Mesendoderm (in vitro differentiated cells): ENCODE measurements around the gene SPTA1.

Experiments
- DNase-seq: peaks from one replicate; pipeline ENCODE4 v3.0.0; 2013
- H2AK5ac ChIP-seq: 2 replicates; pipeline ENCODE4 v1.6.1; 2013; ENCODE audit warnings: low read length, inconsistent platforms
- H2BK120ac ChIP-seq: 2 replicates; pipeline ENCODE4 v1.6.1; 2013; ENCODE audit warnings: low read depth, mild to moderate bottlenecking, low read length, moderate library complexity, mixed read lengths
- H2BK15ac ChIP-seq: replicated peaks from 2 replicates; pipeline ENCODE4 v1.6.1; 2013; ENCODE audit warnings: low read depth, mild to moderate bottlenecking, moderate library complexity
- H2BK5ac ChIP-seq: 2 replicates; pipeline ENCODE4 v1.6.1; 2013; ENCODE audit warnings: low read length, inconsistent platforms
- H3K18ac ChIP-seq: 2 replicates; pipeline ENCODE4 v1.6.1; 2013; ENCODE audit warnings: mild to moderate bottlenecking, low read length, mixed read lengths
- H3K23ac ChIP-seq: one replicate; pipeline ENCODE4 v1.6.1; 2013; ENCODE audit warnings: low read length
- H3K27ac ChIP-seq: 2 replicates; pipeline ENCODE4 v1.5.1; 2013; ENCODE audit warnings: low read depth, mild to moderate bottlenecking, inconsistent platforms, low read length, moderate library complexity
- H3K27me3 ChIP-seq: 2 replicates; pipeline ENCODE4 v1.6.1; 2013; ENCODE audit warnings: low read length, control low read depth, mild to moderate bottlenecking, inconsistent platforms; ENCODE audit not compliant: insufficient read depth, poor library complexity
- H3K36me3 ChIP-seq: 2 replicates; pipeline ENCODE4 v1.6.1; 2013; ENCODE audit warnings: low read length, inconsistent platforms; ENCODE audit not compliant: control insufficient read depth, insufficient read depth
- H3K4ac ChIP-seq: one replicate; pipeline ENCODE4 v1.6.1; 2013; ENCODE audit warnings: low read depth, mild to moderate bottlenecking, low read length, moderate library complexity
- H3K4me1 ChIP-seq: 2 replicates; pipeline ENCODE4 v1.6.1; 2013; ENCODE audit warnings: low read depth, low read length, inconsistent platforms; ENCODE audit not compliant: control insufficient read depth
- H3K4me2 ChIP-seq: 2 replicates; pipeline ENCODE4 v1.6.1; 2013; ENCODE audit warnings: low read length
- H3K4me3 ChIP-seq: 2 replicates; pipeline ENCODE4 v1.5.1; 2013; ENCODE audit warnings: mild to moderate bottlenecking, low read length
- H3K56ac ChIP-seq: one replicate; pipeline ENCODE4 v1.6.1; 2013; ENCODE audit warnings: low read length
- H3K79me1 ChIP-seq: 2 replicates; pipeline ENCODE4 v1.6.1; 2013; ENCODE audit warnings: low read length, inconsistent platforms
- H3K79me2 ChIP-seq: 2 replicates; pipeline ENCODE4 v1.6.1; 2013; ENCODE audit warnings: mild to moderate bottlenecking, low read length; ENCODE audit not compliant: control insufficient read depth, insufficient read depth
- H3K9ac ChIP-seq: 2 replicates; pipeline ENCODE4 v1.6.1; 2013; ENCODE audit warnings: low read length, inconsistent platforms
- H4K5ac ChIP-seq: one replicate; pipeline ENCODE4 v1.6.1; 2013; ENCODE audit warnings: low read length
- H4K8ac ChIP-seq: one replicate; pipeline ENCODE4 v1.6.1; 2013; ENCODE audit warnings: low read depth, mild to moderate bottlenecking, control low read depth, low read length, moderate library complexity
- WGBS: extraction: QIAGEN DNeasy Blood & Tissue Kit; methylation state at CpG from one replicate; pipeline ENCODE4 v1.1.7; 2013; ENCODE audit warnings: low lambda C conversion rate, missing lambda C conversion rate; ENCODE audit not compliant: insufficient coverage; ENCODE audit errors: extremely low coverage; 5-methylcytosine and 5-hydroxymethylcytosine counted together

SPTA1 gene

DNA sequence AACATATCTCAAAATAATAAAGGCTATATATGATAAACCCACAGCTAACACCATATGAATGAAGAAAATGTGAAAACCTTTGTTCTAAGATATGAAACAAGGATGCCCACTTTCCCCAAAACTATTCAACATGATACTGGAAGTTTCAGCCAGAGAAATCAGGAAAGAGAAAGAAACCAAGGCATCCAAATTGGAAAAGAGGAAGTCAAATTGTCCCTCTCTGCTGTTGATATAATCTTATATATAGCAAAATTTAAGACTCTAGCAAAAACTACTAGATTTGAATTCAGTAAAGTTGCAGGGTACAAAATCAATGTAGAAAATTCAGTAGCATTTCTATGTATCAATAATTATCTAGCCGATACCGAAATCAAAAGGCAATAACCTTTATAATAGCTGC, 85.8 kb downstream of the SPTA1 start:
- Histone ChIP-seq H3K79me1 (no peaks in the 10 kb centered on the region), H3K4ac (no peak overlapping the region), H3K79me2 (no peaks in the 10 kb centered on the region), H3K23ac (no peak overlapping the region), H3K4me1 (no peaks in the 10 kb centered on the region), H2BK120ac (no peak overlapping the region), H3K9ac (no peak overlapping the region), H4K5ac (no peak overlapping the region), H2BK5ac (no peak overlapping the region), H3K56ac (no peak overlapping the region), H3K18ac (no peak overlapping the region), H3K4me3 (no peak overlapping the region), H3K27me3 (no peaks in the 10 kb centered on the region), H2AK5ac (no peak overlapping the region), H3K4me2 (no peak overlapping the region), H4K8ac (no peak overlapping the region), H3K27ac (no peak overlapping the region), H3K36me3 (no peaks in the 10 kb centered on the region), H2BK15ac (no peak overlapping the region)
- WGBS = no CpG with 5 or more reads among the region's 2 CpGs
- DNase-seq = no peak

- Histone ChIP-seq H3K27ac (no peak overlapping the region), H3K79me1 (no peaks in the 10 kb centered on the region), H3K4me1 (no peaks in the 10 kb centered on the region), H2BK15ac (no peak overlapping the region), H3K27me3 (no peaks in the 10 kb centered on the region), H3K4ac (no peak overlapping the region), H3K56ac (no peak overlapping the region), H3K36me3 (no peaks in the 10 kb centered on the region), H4K8ac (no peak overlapping the region), H3K23ac (no peak overlapping the region), H3K79me2 (no peaks in the 10 kb centered on the region), H3K18ac (no peak overlapping the region), H2AK5ac (no peak overlapping the region), H3K4me2 (no peak overlapping the region), H3K4me3 (no peak overlapping the region), H4K5ac (no peak overlapping the region), H3K9ac (no peak overlapping the region), H2BK5ac (no peak overlapping the region), H2BK120ac (no peak overlapping the region)
- no CpG with 5 or more reads among the region's 1 CpG for WGBS
- DNase-seq = no peak
Observed at GRCh38 chr1:158586942-158587341, 99.6 kb downstream of the SPTA1 start.

- H2BK120ac ChIP-seq = no peak overlapping the region
- H2BK5ac ChIP-seq = no peak overlapping the region
- H3K56ac ChIP-seq = no peak overlapping the region
- H3K18ac ChIP-seq = no peak overlapping the region
- H4K8ac ChIP-seq = no peak overlapping the region
- H4K5ac ChIP-seq = no peak overlapping the region
- no peak overlapping the region for H2BK15ac ChIP-seq
- H3K23ac ChIP-seq = no peak overlapping the region
- no peak overlapping the region for H2AK5ac ChIP-seq
- no peaks in the 10 kb centered on the region for H3K36me3 ChIP-seq
- H3K4ac ChIP-seq = no peak overlapping the region
- no peaks in the 10 kb centered on the region for H3K27me3 ChIP-seq
- no peak overlapping the region for H3K4me3 ChIP-seq
- H3K9ac ChIP-seq = no peak overlapping the region
- H3K79me2 ChIP-seq = no peaks in the 10 kb centered on the region
- no peak overlapping the region for H3K4me2 ChIP-seq
- H3K79me1 ChIP-seq = no peaks in the 10 kb centered on the region
- no CpG with 5 or more reads among the region's 4 CpGs for WGBS
- no peak overlapping the region for H3K27ac ChIP-seq
- H3K4me1 ChIP-seq = no peaks in the 10 kb centered on the region
- DNase-seq = no peak
Observed at GRCh38 chr1:158583962-158584361, 102.6 kb downstream of the SPTA1 start.

DNA sequence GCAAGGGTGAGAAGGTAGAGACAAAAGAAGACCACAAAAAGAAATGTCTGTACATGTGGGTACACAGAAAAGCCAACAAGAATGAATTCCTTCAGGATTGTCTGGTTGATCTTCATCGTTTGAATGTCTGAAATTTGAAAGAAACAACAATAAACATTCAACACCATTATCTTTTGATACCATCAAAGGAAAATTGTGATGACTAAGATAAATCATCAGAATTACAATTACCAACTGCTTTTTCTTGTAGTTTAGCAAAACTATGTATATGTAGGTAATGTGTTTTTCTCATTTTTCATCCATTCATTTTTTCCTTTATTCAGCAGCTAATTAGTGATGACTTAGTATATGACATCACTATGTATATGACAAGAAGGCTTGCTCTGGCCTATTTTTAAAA, 106.8 kb downstream of the SPTA1 start, which contains the start of gene OR10X1:
TSS of gene OR10X1 (minus strand) at position 167 of the 400 bp plus-strand sequence. CDS start at position 167, 0 bp downstream.
- H3K18ac ChIP-seq = no peak within 1 kb of the TSS
- H3K4me3 ChIP-seq = no peak within 1 kb of the TSS
- H3K4me1 ChIP-seq = no peaks in the 10 kb centered on the region
- H3K79me1 ChIP-seq = no peaks in the 10 kb centered on the region
- no peak for DNase-seq
- no peak within 1 kb of the TSS for H3K9ac ChIP-seq
- H2BK120ac ChIP-seq = no peak within 1 kb of the TSS
- H3K23ac ChIP-seq = no peak within 1 kb of the TSS
- H3K4me2 ChIP-seq = no peak within 1 kb of the TSS
- H3K36me3 ChIP-seq = no peaks in the 10 kb centered on the region
- H3K27ac ChIP-seq = no peak within 1 kb of the TSS
- H3K56ac ChIP-seq = no peak within 1 kb of the TSS
- no peak within 1 kb of the TSS for H4K5ac ChIP-seq
- H2BK15ac ChIP-seq = no peak within 1 kb of the TSS
- no peak within 1 kb of the TSS for H2AK5ac ChIP-seq
- H4K8ac ChIP-seq = no peak within 1 kb of the TSS
- no peaks in the 10 kb centered on the region for H3K79me2 ChIP-seq
- no peak within 1 kb of the TSS for H2BK5ac ChIP-seq
- H3K27me3 ChIP-seq = no peaks in the 10 kb centered on the region
- no peak within 1 kb of the TSS for H3K4ac ChIP-seq
- WGBS = no CpG with 5 or more reads among the region's 1 CpG

DNA sequence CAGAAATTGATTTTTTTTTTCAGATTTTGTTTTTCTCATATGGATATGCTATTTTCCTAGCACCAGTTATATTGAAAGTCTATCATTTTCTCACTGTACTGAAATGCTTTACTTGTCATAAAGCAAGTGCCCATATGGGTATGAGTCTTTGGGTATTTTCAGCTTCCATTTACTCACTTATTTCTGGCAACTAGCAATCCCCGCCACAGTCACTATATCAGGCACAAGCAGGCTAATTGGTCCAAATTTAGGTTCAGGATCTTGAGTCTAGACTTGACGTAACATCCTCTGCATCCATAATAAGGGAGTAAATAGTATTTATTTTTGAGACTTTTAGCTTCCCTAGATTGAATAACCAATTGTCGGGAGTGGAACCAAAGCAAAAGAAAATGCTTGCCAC, 109.0 kb downstream of the SPTA1 start:
- Histone ChIP-seq H3K4me3 (no peak overlapping the region), H2AK5ac (no peak overlapping the region), H3K4ac (no peak overlapping the region), H3K4me1 (no peaks in the 10 kb centered on the region), H4K5ac (no peak overlapping the region), H3K27me3 (no peaks in the 10 kb centered on the region), H3K23ac (no peak overlapping the region), H3K18ac (no peak overlapping the region), H3K79me2 (no peaks in the 10 kb centered on the region), H3K9ac (no peak overlapping the region), H3K27ac (no peak overlapping the region), H2BK15ac (no peak overlapping the region), H3K56ac (no peak overlapping the region), H3K79me1 (no peaks in the 10 kb centered on the region), H3K36me3 (no peaks in the 10 kb centered on the region), H2BK5ac (no peak overlapping the region), H3K4me2 (no peak overlapping the region), H2BK120ac (no peak overlapping the region), H4K8ac (no peak overlapping the region)
- no CpG with 5 or more reads among the region's 3 CpGs for WGBS
- no peak for DNase-seq

- Histone ChIP-seq H2AK5ac (no peak overlapping the region), H3K27ac (no peak overlapping the region), H3K9ac (no peak overlapping the region), H2BK5ac (no peak overlapping the region), H3K4ac (no peak overlapping the region), H4K5ac (no peak overlapping the region), H3K79me1 (no peaks in the 10 kb centered on the region), H2BK120ac (no peak overlapping the region), H3K4me1 (no peaks in the 10 kb centered on the region), H3K4me2 (no peak overlapping the region), H3K79me2 (no peaks in the 10 kb centered on the region), H2BK15ac (no peak overlapping the region), H3K36me3 (no peaks in the 10 kb centered on the region), H3K4me3 (no peak overlapping the region), H3K23ac (no peak overlapping the region), H3K27me3 (no peaks in the 10 kb centered on the region), H4K8ac (no peak overlapping the region), H3K18ac (no peak overlapping the region), H3K56ac (no peak overlapping the region)
- WGBS = no CpG with 5 or more reads among the region's 1 CpG
- DNase-seq = no peak
Observed at GRCh38 chr1:158572226-158572625, 114.3 kb downstream of the SPTA1 start.
